ENCODE data around the gene SPACA1.

Gene SPACA1

DNA sequence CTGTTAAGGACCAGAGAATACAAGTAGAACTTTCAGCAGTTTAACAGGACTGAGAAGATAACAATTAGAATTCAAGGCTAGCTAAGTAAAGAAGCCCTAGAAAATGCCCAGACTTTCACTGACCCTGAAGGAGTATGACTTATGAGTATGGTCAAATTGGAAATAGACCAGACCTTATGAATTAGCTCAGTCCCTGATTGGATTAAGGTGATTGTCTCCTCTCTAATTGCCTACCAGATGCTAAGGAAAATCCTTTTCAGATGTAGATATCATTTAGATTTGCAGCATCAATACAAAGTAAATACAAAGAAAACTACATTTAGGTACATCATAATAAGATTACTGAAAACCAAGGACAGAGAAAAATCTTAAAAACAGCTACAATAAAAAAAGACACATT lies 59.6 kb downstream of the SPACA1 start:
- no peak for DNase-seq

DNA sequence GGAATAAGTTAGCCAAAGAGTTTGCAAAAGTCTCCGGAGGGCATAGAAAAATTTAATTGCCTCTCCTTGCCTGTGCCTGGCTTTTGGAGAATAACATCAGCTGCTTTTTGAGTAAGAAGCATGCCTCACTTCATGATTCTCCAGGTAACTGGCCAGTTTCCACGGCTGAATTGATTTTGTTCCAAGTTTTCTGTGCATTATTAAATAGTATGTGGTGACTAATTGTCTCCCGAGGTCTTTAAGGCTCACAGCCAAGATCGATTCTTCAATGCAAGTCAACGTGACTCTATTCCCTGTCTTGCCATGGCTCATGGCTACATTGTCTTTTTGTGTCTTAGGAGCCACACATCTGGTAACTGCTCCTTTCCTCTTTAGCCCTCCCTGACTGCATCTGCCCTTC lies 64.3 kb downstream of the SPACA1 start:
- no peak for DNase-seq

DNA sequence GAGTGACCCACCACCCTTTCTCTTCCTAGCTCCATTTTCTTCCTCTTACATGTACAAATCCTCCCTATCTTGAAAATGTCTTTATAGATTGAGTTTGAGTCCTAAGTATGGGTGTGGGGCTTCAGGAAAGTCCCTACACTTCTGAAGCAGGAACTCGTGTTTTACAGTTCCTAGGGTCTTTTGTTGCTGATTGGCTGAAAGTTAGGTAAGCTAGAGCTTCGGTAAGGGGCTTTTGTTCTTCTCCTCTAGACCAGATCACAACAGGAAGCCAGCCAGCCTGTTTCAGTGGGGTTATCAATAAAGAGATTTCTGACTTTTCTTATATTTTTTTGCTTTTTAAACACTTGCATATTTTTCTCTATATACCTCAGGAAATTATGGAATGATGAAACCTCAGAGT lies 67.2 kb downstream of the SPACA1 start:
- no peak for DNase-seq

DNA sequence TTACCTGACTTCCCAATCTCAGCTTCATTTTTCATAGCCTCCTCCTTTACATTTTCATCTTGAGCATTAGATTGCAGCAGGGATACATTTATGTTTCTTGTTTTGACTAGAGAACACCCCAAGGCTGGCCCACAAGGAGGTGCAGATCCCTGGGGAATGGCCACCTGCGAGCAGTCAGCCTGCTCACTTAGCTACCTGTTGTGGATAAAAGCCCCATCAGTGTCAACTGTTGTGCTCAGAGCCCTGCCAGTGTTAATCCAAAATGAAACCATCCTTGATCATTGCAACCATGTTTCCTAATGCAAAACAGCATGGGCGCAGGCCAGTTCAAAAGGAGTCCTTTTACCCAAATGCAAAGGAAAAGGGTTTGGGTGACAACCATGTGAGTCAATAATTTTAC lies 67.7 kb downstream of the SPACA1 start:
- no peak for DNase-seq

GRCh38 chr6:88116276-88116675 lies 68.6 kb downstream of the SPACA1 start:
- DNase-seq, result no peak
